Erythroblast (primary cell): Measurements from ENCODE around the gene SDHC.

ENCODE experiments used
- DNase-seq, 2 experiments: peaks; one replicate each; lab custom pipeline; 2025; lab: John Stamatoyannopoulos, UW
- GATA1 ChIP-seq: IDR thresholded peaks from 2 replicates; pipeline ENCODE4 v1.6.1; 2011; ENCODE audit warnings: low read depth, mild to moderate bottlenecking, control low read depth, low read length, moderate library complexity
- POLR2A ChIP-seq: IDR thresholded peaks from 2 replicates; pipeline ENCODE4 v1.6.1; 2011; ENCODE audit warnings: mild to moderate bottlenecking, low read length

The SDHC gene

GRCh38 chr1:161314201-161314981, at the start of gene SDHC:
Gene SDHC (plus strand): TSS chr1:161314381. CDS start chr1:161314406, 25 bp downstream.
- TF ChIP-seq GATA1 (no peak), POLR2A (peak; percentile 95)
- peak; percentile 90 to 91 for DNase-seq

- DNase-seq: no peak
- TF ChIP-seq POLR2A (no peak), GATA1 (no peak)
These were observed 48.9 kb upstream of the SDHC start for GRCh38 chr1:161265305-161265704.

- no peak for DNase-seq
- no peak for TF ChIP-seq GATA1
- no peak for TF ChIP-seq POLR2A
These were observed 48.0 kb upstream of the SDHC start for GRCh38 chr1:161266202-161266601.

GRCh38 chr1:161266836-161267235, 47.3 kb upstream of the SDHC start:
- no peak for DNase-seq
- TF ChIP-seq POLR2A (no peak), GATA1 (no peak)

GRCh38 chr1:161267321-161267720, 46.9 kb upstream of the SDHC start:
- DNase-seq: no peak
- TF ChIP-seq POLR2A (no peak), GATA1 (no peak)

GRCh38 chr1:161273402-161273801, 40.8 kb upstream of the SDHC start:
- no peak for DNase-seq

GRCh38 chr1:161274874-161275273, 39.3 kb upstream of the SDHC start:
- no peak for TF ChIP-seq POLR2A
- TF ChIP-seq GATA1: no peak
- no peak for DNase-seq

More at GRCh38 chr1:161273402-161273801, 40.8 kb upstream of the SDHC start:
- TF ChIP-seq GATA1 (no peak), POLR2A (no peak)

- TF ChIP-seq GATA1: no peak
- DNase-seq: no peak
These were observed 31.2 kb upstream of the SDHC start for GRCh38 chr1:161282991-161283390.

GRCh38 chr1:161285113-161285512, 29.1 kb upstream of the SDHC start:
- no peak for TF ChIP-seq POLR2A
- TF ChIP-seq GATA1: no peak
- no peak for DNase-seq

- no peak for DNase-seq
- TF ChIP-seq GATA1: no peak
- no peak for TF ChIP-seq POLR2A
These were observed 28.7 kb upstream of the SDHC start for GRCh38 chr1:161285521-161285920.

GRCh38 chr1:161287482-161288054, 26.6 kb upstream of the SDHC start:
- no peak for DNase-seq
- no peak for TF ChIP-seq POLR2A
- TF ChIP-seq GATA1: no peak

- no peak for TF ChIP-seq POLR2A
- no peak for TF ChIP-seq GATA1
- DNase-seq: no peak
These were observed 23.4 kb upstream of the SDHC start for GRCh38 chr1:161290779-161291178.

GRCh38 chr1:161297415-161297814, 16.8 kb upstream of the SDHC start:
- DNase-seq: no peak
- TF ChIP-seq GATA1 (no peak), POLR2A (no peak)

GRCh38 chr1:161298116-161298515, 16.1 kb upstream of the SDHC start:
- no peak for DNase-seq
- TF ChIP-seq POLR2A (no peak), GATA1 (no peak)
